ENCODE data around the gene POLR1B.

DNA sequence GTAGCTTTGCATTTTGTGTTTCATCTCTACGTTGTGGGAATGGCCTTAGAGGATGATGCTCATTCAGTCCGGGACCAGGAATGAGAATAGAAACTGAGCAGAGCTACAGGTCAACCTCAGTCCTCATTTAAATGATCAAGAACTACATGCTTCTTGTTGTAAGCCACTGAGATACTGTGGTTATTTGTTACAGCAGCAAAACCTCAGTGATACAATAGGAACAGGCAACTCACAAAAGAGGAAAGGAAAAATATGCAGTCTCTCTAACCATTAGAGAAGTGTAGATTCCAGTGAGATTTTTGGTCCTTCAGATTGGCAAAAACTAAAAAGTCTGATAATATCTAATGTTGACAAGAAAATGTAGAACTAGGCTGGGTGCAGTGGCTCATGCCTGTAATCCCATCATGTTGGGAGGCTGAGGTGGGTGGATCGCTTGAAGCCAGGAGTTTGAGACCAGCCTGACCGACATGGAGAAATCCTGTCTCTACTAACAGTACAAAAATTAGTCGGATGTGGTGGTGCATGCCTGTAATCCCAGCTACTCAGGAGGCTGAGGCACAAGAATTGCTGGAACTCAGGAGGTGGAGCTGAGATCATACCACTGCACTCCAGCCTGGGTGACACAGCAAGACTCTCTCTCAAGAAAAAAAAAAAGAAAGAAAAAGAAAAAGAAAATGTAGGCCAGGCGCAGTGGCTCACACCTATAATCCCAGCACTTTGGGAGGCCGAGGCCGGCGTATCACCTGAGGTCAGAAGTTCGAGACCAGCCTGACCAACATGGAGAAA is 55.5 kb downstream of the POLR1B start:
- no peak for TF ChIP-seq POLR2A (IDR thresholded peaks at IDR 0.05)
- TF ChIP-seq, protein P1, sequence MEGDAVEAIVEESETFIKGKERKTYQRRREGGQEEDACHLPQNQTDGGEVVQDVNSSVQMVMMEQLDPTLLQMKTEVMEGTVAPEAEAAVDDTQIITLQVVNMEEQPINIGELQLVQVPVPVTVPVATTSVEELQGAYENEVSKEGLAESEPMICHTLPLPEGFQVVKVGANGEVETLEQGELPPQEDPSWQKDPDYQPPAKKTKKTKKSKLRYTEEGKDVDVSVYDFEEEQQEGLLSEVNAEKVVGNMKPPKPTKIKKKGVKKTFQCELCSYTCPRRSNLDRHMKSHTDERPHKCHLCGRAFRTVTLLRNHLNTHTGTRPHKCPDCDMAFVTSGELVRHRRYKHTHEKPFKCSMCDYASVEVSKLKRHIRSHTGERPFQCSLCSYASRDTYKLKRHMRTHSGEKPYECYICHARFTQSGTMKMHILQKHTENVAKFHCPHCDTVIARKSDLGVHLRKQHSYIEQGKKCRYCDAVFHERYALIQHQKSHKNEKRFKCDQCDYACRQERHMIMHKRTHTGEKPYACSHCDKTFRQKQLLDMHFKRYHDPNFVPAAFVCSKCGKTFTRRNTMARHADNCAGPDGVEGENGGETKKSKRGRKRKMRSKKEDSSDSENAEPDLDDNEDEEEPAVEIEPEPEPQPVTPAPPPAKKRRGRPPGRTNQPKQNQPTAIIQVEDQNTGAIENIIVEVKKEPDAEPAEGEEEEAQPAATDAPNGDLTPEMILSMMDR (IDR thresholded peaks at IDR 0.05): no peak

All from transverse colon (tissue), 3 donors.